Measurements from ENCODE around the gene DHRSX.
"Not testable (repeated sequence)": the region's sequence is repeated elsewhere in the genome, so short reads cannot be mapped to it uniquely, and the experiment has no call there.

The DHRSX gene

DNA sequence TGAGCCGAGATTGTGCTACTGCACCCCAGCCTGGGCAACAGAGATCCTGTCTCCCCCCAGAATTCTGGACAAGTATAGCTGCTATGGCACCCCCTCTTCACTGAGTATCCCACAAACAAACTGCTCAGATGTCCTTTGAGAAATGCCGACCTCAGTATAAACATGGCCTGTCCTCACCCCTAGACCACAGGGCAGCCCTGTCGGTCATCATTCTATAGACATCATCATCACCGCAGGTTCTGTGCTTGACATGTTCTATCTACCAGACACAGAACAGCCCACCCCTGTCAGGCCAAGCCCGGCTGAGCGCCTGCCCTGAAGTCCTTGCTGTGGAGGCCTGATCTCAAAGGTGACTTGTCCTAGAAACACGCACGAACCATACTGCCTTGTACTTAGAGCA is 232.9 kb downstream of the DHRSX start:
- TF ChIP-seq, protein P1, sequence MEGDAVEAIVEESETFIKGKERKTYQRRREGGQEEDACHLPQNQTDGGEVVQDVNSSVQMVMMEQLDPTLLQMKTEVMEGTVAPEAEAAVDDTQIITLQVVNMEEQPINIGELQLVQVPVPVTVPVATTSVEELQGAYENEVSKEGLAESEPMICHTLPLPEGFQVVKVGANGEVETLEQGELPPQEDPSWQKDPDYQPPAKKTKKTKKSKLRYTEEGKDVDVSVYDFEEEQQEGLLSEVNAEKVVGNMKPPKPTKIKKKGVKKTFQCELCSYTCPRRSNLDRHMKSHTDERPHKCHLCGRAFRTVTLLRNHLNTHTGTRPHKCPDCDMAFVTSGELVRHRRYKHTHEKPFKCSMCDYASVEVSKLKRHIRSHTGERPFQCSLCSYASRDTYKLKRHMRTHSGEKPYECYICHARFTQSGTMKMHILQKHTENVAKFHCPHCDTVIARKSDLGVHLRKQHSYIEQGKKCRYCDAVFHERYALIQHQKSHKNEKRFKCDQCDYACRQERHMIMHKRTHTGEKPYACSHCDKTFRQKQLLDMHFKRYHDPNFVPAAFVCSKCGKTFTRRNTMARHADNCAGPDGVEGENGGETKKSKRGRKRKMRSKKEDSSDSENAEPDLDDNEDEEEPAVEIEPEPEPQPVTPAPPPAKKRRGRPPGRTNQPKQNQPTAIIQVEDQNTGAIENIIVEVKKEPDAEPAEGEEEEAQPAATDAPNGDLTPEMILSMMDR (IDR thresholded peaks at IDR 0.05; ENCODE audit: borderline replicate concordance, insufficient read depth, low read depth, low read length) = no peak
- no peak overlapping the region for H3K4me3 ChIP-seq (ENCODE audit: low read depth, low read length)

DNA sequence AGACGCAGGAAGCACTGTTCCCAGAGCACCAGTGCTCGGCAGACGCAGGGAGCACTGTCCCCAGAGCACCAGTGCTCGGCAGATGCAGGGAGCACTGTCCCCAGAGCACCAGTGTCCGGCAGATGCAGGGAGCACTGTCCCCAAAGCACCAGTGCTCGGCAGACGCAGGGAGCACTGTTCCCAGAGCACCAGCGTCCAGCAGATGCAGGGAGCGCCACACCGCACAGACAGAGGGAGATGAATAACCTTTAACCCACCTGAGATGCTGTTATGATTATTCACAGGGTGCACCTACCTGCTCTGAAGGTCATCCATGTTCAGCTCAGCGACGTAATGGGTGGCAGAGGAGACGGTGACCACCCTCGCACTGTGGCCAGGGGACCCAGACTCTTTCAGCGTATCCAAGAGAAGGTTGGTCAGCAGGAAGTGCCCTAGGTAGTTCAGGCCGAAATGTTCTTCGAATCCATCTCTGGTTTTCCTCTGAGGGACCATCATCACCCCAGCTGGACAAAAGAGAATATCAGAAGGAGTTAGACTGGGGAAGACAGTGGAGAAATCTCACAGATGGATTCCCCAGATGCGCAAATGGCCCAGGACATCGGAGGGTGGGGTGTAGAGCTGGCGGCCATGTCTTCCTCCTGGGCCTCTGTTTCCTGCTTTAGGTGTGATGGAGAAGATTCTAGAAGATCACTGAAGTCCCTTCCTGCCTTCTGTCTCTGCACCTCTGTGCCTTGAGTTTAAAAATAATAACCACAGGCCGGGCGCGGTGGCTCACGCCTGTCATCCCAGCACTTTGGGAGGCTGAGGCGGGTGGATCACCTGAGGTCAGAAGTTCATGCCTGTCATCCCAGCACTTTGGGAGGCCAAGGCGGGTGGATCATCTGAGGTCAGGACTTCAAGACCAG is 234.1 kb downstream of the DHRSX start:
- TF ChIP-seq, protein P1 (IDR thresholded peaks at IDR 0.05; ENCODE audit: borderline replicate concordance, insufficient read depth, low read depth, low read length) = no peak
- H3K4me3 ChIP-seq (ENCODE audit: low read depth, low read length) = no peak overlapping the region

DNA sequence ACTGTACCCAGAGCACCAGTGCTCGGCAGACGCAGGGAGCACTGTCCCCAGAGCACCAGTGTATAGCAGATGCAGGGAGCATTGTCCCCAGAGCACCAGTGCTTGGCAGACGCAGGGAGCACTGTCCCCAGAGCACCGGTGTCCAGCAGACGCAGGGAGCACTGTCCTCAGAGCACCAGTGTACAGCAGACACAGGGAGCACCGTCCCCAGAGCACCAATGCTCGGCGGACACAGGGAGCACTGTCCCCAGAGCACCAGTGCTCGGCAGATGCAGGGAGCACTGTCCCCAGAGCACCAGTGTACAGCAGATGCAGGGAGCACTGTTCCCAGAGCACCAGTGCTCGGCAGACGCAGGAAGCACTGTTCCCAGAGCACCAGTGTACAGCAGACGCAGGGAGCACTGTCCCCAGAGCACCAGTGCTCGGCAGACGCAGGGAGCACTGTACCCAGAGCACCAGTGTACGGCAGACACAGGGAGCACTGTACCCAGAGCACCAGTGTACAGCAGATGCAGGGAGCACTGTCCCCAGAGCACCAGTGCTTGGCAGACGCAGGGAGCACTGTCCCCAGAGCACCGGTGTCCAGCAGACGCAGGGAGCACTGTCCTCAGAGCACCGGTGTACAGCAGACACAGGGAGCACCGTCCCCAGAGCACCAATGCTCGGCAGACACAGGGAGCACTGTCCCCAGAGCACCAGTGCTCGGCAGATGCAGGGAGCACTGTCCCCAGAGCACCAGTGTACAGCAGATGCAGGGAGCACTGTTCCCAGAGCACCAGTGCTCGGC is 234.9 kb downstream of the DHRSX start:
- H3K4me3 ChIP-seq (ENCODE audit: low read depth, low read length) = not testable (repeated sequence)

DNA sequence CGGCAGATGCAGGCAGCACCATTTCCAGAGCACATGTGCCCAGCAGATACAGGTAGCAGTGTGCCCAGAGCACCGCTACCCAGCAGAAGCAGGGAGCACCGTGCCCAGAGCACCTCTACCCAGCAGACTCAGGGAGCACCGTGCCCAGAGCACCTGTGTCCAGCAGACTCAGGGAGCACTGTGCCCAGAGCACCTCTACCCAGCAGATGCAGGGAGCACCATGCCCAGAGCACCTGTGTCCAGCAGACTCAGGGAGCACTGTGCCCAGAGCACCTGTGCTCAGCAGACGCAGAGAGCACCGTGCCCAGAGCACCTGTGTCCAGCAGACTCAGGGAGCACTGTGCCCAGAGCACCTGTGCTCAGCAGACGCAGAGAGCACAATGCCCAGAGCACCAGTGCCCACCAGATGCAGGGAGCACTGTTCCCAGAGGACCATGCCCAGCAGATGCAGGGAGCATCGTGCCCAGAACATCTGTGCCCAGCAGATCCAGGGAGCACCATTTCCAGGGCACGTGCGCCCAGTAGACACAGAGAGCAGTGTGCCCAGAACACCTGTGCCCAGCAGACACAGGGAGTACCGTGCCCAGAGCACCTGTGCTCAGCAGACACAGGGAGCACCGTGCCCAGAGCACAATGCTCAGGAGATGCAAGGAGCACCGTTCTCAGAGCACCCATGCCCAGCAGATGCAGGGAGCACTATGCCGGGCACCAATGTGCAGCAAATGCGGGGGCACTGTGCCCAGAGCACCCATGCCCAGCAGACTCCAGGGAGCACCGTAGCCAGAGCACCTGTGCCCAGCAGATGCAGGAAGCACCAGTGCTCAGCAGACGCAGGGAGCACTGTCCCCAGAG is 236.4 kb downstream of the DHRSX start:
- H3K4me3 ChIP-seq (ENCODE audit: low read depth, low read length) = no peak overlapping the region
- TF ChIP-seq, protein P1 (IDR thresholded peaks at IDR 0.05; ENCODE audit: borderline replicate concordance, insufficient read depth, low read depth, low read length) = no peak

DNA sequence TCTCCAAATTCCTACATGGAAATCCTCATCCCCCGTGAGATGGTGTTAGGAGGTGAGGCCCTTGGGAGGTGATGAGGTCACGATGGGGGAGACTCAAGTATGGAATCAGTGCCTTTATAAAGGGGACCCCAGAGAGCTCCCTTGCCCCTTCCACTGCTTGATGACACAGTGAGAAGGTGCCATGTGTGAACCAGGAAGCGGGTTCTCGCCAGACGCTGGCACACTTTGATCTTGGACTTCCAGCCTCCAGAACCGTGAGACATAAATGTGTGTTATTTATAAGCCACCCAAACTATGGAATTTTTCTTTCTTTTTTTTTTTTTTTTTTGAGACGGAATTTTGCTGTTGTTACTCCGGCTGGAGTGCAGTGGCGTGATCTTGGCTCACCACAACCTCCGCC is 237.6 kb downstream of the DHRSX start:
- TF ChIP-seq, protein P1 (IDR thresholded peaks at IDR 0.05; ENCODE audit: borderline replicate concordance, insufficient read depth, low read depth, low read length) = no peak

DNA sequence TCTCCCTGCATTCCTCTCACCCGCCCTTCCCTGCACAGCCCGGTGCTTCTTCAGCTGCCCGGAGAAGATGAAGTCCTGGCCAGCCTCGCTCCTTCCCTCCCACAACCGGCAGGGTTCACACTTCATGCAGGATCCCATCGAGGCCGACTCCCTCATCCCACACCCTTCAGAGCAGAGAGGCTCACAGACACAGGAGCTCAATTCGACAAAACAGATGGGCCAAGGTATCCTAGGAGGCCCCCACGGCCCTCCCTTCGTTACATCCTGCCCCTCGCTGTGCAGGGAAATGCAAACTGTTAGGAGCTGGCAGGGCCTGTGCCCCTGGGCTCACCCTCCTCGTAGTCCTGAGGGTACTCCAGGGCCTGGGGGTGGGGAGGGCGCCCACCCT is 238.1 kb downstream of the DHRSX start:
- no peak overlapping the region for H3K4me3 ChIP-seq (ENCODE audit: low read depth, low read length)
- TF ChIP-seq, protein P1 (IDR thresholded peaks at IDR 0.05; ENCODE audit: borderline replicate concordance, insufficient read depth, low read depth, low read length) = no peak

More for the DNA sequence above, 237.6 kb downstream of the DHRSX start:
- no peak overlapping the region for H3K4me3 ChIP-seq (ENCODE audit: low read depth, low read length)

Data from GM12875 (cell line).